Measurements from ENCODE around the gene DAGLA. TPM values are rescaled to one million over a fixed set of nuclear protein-coding genes. Genes with fewer than 3 reads are reported as not detected.
A peak's percentile ranks its signal among the peaks of the same experiment; 100 is the strongest.

The DAGLA gene
- total and polyA plus RNA-seq, 12 donors, result 0.44 to 4.2 (median 2.3) TPM

DNA sequence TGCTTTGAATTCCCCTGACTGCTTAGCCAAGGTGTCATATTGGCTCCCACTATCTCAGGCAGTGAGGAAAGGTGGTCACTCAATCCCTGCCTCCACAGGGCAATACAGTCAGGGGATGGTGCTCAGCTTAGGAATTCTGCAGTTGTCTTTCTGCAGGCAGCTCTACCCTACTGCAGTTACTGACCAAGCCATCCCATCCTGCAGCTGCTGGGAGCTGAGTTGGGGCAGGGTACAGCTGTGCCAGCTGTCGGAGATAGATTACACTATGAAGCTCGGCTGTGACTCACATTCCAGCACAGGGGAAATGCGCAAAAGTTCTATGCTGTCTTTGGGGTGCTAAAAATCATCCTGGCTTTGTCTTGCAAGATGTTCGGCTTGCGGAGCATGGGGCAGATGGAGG is 4.4 kb upstream of the DAGLA start:
- no peak overlapping the region for H3K27ac ChIP-seq
- intact Hi-C loops (cut with DNase I), result no loop called here
- H3K4me3 ChIP-seq, result no peak overlapping the region
- WGBS, 4 donors, result 70 to 100% (median 75%) methylated on average over 3 to 5 of the region's 5 CpGs
- H3K9me3 ChIP-seq (replicated peaks in 1 of 3), result no peaks in the 10 kb centered on the region
- peaks cover 6% of the 10 kb centered on the region for H3K27me3 ChIP-seq
- TF ChIP-seq, protein P1, sequence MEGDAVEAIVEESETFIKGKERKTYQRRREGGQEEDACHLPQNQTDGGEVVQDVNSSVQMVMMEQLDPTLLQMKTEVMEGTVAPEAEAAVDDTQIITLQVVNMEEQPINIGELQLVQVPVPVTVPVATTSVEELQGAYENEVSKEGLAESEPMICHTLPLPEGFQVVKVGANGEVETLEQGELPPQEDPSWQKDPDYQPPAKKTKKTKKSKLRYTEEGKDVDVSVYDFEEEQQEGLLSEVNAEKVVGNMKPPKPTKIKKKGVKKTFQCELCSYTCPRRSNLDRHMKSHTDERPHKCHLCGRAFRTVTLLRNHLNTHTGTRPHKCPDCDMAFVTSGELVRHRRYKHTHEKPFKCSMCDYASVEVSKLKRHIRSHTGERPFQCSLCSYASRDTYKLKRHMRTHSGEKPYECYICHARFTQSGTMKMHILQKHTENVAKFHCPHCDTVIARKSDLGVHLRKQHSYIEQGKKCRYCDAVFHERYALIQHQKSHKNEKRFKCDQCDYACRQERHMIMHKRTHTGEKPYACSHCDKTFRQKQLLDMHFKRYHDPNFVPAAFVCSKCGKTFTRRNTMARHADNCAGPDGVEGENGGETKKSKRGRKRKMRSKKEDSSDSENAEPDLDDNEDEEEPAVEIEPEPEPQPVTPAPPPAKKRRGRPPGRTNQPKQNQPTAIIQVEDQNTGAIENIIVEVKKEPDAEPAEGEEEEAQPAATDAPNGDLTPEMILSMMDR (IDR thresholded peaks at IDR 0.05), result no peak
- no peak for TF ChIP-seq POLR2A (IDR thresholded peaks at IDR 0.05)
- peaks cover 0 to 5% of the 10 kb centered on the region in 2 donors for H3K4me1 ChIP-seq (replicated peaks in 1 of 2)
- no peaks in the 10 kb centered on the region for H3K36me3 ChIP-seq (replicated peaks in 1 of 2)
- DNase-seq, result no peak

DNA sequence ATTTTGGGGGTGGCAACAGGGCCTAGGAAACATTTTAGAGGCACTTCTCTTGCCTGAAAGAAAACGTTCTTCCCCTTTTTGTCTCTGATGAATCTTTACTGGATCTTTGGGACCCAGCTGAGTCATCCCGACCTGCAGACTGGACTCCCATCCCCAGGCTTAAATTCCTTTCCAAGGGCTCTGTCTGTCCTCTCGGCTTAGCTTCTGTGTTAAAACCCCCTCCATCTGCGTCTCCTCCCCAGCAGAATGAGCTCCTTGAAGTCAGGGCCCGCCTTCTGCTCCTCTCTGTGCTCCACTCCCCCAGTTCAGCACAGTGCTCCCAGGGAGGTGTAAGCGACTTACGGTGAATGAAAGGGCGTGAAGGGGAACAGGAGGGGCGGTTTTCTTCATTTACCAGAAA is 895 bp upstream of the DAGLA start:
- intact Hi-C loops (cut with DNase I), result no loop called here
- H3K27ac ChIP-seq, result no peak overlapping the region
- DNase-seq, result no peak
- H3K9me3 ChIP-seq (replicated peaks in 1 of 3), result no peaks in the 10 kb centered on the region
- no peaks in the 10 kb centered on the region for H3K36me3 ChIP-seq (replicated peaks in 1 of 2)
- no peak for TF ChIP-seq POLR2A (IDR thresholded peaks at IDR 0.05)
- TF ChIP-seq, protein P1 (IDR thresholded peaks at IDR 0.05), result no peak
- H3K4me1 ChIP-seq (replicated peaks in 1 of 2), result peaks cover 0 to 9% of the 10 kb centered on the region in 2 donors
- H3K4me3 ChIP-seq, result no peak overlapping the region
- H3K27me3 ChIP-seq, result peaks cover 6% of the 10 kb centered on the region
- WGBS, 4 donors, result 47 to 61% (median 54%) methylated on average over 9 of the region's 9 CpGs

DNA sequence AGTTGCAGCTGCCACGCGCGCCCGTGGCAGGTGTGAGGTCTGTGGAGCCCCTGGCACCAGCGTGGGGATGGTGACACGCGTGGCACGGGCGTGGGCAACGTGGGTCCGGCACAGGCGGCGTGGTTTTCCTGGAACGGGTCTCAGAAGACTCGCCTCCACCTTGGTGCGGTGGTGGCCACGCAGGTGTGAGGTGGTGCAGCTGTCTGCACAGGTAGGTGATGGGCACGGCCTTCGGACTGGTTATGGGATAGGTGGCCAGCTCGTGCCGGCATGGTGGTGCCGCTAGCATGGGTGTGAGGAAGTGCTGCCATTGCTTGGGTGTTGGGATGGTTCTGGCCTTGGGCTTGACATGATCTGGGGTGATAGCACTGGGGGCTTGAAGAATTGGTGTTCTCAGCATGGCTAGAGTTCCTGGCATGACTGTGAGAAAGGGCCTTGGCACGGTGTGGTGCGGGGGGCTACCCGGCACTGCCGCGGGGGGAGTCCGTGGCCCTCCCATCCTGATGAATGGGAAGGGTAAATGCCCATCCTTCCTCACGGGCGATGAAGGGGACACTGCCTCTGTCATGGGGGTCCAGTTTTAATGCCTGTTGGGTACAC is 531 bp downstream of the DAGLA start:
- peak overlapping the region in 2 of 4 donors; percentile 34 to 60 for H3K4me3 ChIP-seq
- H3K36me3 ChIP-seq (replicated peaks in 1 of 2), result no peaks in the 10 kb centered on the region
- H3K4me1 ChIP-seq (replicated peaks in 1 of 2), result peaks cover 0 to 9% of the 10 kb centered on the region in 2 donors
- intact Hi-C loops (cut with DNase I), result loop anchor here (2.0 kb wide), 2 partner anchors 52 to 54 kb away; no protein-coding TSS in a partner anchor
- peak in 2 of 7 donors; percentile 17 to 39 for DNase-seq
- peak overlapping the region in 1 of 5 donors; percentile 37 for H3K27ac ChIP-seq
- 50 to 100% (median 76%) methylated on average over 5 to 30 of the region's 30 CpGs for WGBS, 4 donors
- H3K27me3 ChIP-seq, result peaks cover 6% of the 10 kb centered on the region
- TF ChIP-seq POLR2A (IDR thresholded peaks at IDR 0.05), result no peak
- TF ChIP-seq, protein P1 (IDR thresholded peaks at IDR 0.05), result no peak
- H3K9me3 ChIP-seq (replicated peaks in 1 of 3), result no peaks in the 10 kb centered on the region

DNA sequence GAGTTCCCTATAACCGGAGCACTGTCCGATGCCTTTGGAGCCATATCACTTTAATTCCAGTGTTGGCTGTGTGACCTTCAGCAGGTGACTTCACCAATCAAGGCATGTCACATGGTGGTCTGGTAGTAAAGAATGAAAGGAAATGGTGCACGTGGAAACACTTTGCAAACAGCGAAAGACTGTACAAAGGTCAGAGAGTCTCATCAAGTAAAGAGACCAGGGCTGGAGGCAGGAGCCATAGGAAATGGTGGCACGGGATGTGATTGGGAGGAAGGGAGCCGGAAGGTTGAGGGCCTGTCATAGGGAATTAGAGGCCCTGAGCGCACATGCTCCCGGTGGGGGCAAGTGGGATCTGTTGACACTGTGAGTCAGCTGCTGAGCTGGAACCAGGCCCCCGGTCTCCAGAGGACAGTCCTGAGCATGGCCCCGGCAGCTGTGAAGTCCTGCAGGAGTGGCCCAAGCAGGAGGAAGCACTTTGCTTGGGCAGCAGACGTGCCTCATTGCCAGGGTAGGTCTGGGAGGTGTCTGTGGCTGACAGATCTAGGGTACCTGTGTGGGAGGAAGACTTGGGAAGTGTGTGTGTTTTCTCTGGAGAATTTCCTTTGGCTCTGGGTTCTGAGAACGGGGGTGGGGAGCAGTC is 2.0 kb downstream of the DAGLA start:
- TF ChIP-seq, protein P1 (IDR thresholded peaks at IDR 0.05), result no peak
- no peak for TF ChIP-seq POLR2A (IDR thresholded peaks at IDR 0.05)
- H3K4me3 ChIP-seq, result no peak overlapping the region
- no peak overlapping the region for H3K27ac ChIP-seq
- H3K36me3 ChIP-seq (replicated peaks in 1 of 2), result no peaks in the 10 kb centered on the region
- intact Hi-C loops (cut with DNase I), result no loop called here
- no peaks in the 10 kb centered on the region for H3K27me3 ChIP-seq
- DNase-seq, result peak in 4 of 7 donors; percentile 32 to 57 (median 35)
- H3K4me1 ChIP-seq (replicated peaks in 1 of 2), result peaks cover 0 to 9% of the 10 kb centered on the region in 2 donors
- H3K9me3 ChIP-seq (replicated peaks in 1 of 3), result no peaks in the 10 kb centered on the region
- WGBS, 4 donors, result 65 to 76% (median 73%) methylated on average over 12 of the region's 12 CpGs
